SU-DHL-6 (cell line): ENCODE data around the gene FAM43A.

ENCODE experiments used
- H2AFZ ChIP-seq: fragments of 200-600 bp; sonication (generic); 2 replicates; pipeline ENCODE4 v1.6.1; 2014; ENCODE audit warnings: low read depth, mild to moderate bottlenecking, moderate library complexity, mixed read lengths, antibody characterized with exemption, low read length; ENCODE audit not compliant: severe bottlenecking
- H3F3A ChIP-seq: fragments of 200-600 bp; shearing (Covaris generic); 2 replicates; pipeline ENCODE4 v1.6.0; 2016; ENCODE audit warnings: antibody characterized with exemption, mild to moderate bottlenecking; ENCODE audit not compliant: insufficient read depth
- H3K27ac ChIP-seq: fragments of 200-600 bp; sonication (generic); 2 replicates; pipeline ENCODE4 v1.5.1; 2016; ENCODE audit warnings: low read depth, mild to moderate bottlenecking, low read length, moderate library complexity, mixed read lengths
- H3K27me3 ChIP-seq: fragments of 200-600 bp; sonication (generic), shearing (Covaris generic); 2 replicates; pipeline ENCODE4 v1.6.0; 2014; ENCODE audit warnings: mild to moderate bottlenecking, low read length
- H3K36me3 ChIP-seq: fragments of 200-600 bp; sonication (generic); 2 replicates; pipeline ENCODE4 v1.6.1; 2014; ENCODE audit warnings: mild to moderate bottlenecking, low read length, mixed read lengths
- H3K4me2 ChIP-seq: fragments of 300-600, 200-600 bp; shearing (Covaris generic), sonication (generic); 2 replicates; pipeline ENCODE4 v1.6.0; 2014; ENCODE audit warnings: low read length, low read depth, mild to moderate bottlenecking; ENCODE audit not compliant: poor library complexity, severe bottlenecking
- H3K4me3 ChIP-seq: fragments of 200-600 bp; sonication (generic); 2 replicates; pipeline ENCODE4 v1.5.1; 2014; ENCODE audit warnings: antibody characterized with exemption, low read length, mild to moderate bottlenecking, mixed read lengths; ENCODE audit not compliant: insufficient read depth, poor library complexity, severe bottlenecking
- H3K79me2 ChIP-seq: fragments of 200-600 bp; sonication (generic); 2 replicates; pipeline ENCODE4 v1.6.1; 2014; ENCODE audit warnings: mild to moderate bottlenecking, low read length, moderate library complexity; ENCODE audit not compliant: insufficient read depth
- H3K9ac ChIP-seq: fragments of 200-600 bp; sonication (generic); 2 replicates; pipeline ENCODE4 v1.7.0; 2014; ENCODE audit warnings: mild to moderate bottlenecking, low read length
- H3K9me2 ChIP-seq: fragments of 200-600 bp; sonication (generic); replicated peaks from 2 replicates; pipeline ENCODE4 v1.6.1; 2014; ENCODE audit warnings: low read length; ENCODE audit not compliant: insufficient read depth
- H3K9me3 ChIP-seq: fragments of 200-600 bp; sonication (generic); 2 replicates; pipeline ENCODE4 v1.6.1; 2014; ENCODE audit warnings: low read length, mixed read lengths; ENCODE audit not compliant: insufficient read depth
- H4K20me1 ChIP-seq: fragments of 200-600 bp; sonication (generic); 2 replicates; pipeline ENCODE4 v1.6.1; 2014; ENCODE audit warnings: low read depth, mild to moderate bottlenecking, antibody characterized with exemption, low read length, moderate library complexity, mixed read lengths
- EZH2phosphoT487 ChIP-seq: fragments of 200-600 bp; sonication (generic), shearing (Covaris generic); conservative IDR thresholded peaks from 2 replicates; pipeline ENCODE4 v1.6.1; 2018; ENCODE audit warnings: mild to moderate bottlenecking, antibody characterized with exemption, low read length, moderate library complexity, mixed read lengths
- TF ChIP-seq, protein P1 (sequence below): fragments of 200-600 bp; sonication (generic); IDR thresholded peaks from one replicate; pipeline ENCODE4 v1.5.1; 2017; ENCODE audit warnings: antibody characterized with exemption, mild to moderate bottlenecking, low read length, moderate library complexity; ENCODE audit not compliant: insufficient read depth, poor library complexity, severe bottlenecking

Gene FAM43A

DNA sequence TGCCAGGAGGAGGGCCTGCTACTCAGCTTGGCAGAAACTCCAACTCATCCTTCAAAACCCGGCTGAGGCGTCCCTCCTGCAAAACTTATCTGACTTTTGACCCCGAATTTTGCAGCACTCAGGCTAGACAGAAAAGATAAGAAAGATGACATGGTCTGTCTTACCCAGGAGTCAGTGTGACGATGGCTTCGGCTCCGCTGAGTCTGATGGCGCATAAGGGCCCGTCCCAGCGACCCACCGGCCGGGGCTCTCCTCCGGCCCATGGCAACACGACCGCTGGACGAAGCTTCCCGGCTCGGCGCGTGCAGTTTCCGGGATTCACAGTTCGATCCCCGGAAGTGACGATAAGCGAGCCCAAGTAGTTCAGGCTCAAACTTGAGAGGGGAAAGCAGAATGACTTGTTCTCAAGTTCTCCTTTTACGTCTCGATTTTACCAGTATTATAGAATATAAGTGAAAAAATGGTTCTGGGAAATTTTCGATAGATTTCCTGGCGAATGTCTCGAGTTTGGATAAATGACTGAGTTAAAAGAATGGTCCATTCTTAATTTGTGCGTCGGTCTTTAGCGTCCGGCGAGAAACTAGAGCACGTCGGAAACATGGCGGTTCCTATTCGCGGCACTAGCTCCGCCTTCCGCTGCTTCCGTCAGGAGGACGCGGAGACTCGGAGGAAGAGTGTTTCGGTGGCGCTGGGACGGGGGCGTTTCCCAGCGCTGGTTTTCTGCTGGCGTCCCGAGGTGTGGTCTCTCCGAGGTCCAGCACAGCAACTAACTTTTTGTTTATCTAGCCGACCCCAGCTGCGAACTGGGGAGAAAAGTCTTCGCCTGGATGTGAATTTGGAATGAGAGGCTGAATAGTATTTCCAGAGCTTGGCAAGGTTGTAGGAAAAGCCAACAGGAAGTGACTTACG lies 13.5 kb upstream of the FAM43A start, which contains the start of gene LSG1:
Gene LSG1, minus strand, starts transcription at position 292 of the 909 bp plus-strand sequence. Its CDS starts 29 bp downstream, at position 263.
- no peaks in the 10 kb centered on the region for H3K9me3 ChIP-seq
- H3K9ac ChIP-seq: peak within 1 kb of the TSS; percentile 79
- peak within 1 kb of the TSS; percentile 100 for H3K4me3 ChIP-seq
- H3K27ac ChIP-seq: peak within 1 kb of the TSS; percentile 68
- no peaks in the 10 kb centered on the region for H3F3A ChIP-seq
- peaks cover 37% of the 10 kb centered on the region for H3K79me2 ChIP-seq
- no peaks in the 10 kb centered on the region; the same call in 1 of the 2 replicates for H3K36me3 ChIP-seq
- peak within 1 kb of the TSS; percentile 92 for H2AFZ ChIP-seq
- H4K20me1 ChIP-seq: peaks cover 10% of the 10 kb centered on the region
- peak within 1 kb of the TSS; percentile 100 for H3K4me2 ChIP-seq
- no peaks in the 10 kb centered on the region for H3K27me3 ChIP-seq
- TF ChIP-seq EZH2phosphoT487: no peak
- TF ChIP-seq, protein P1, sequence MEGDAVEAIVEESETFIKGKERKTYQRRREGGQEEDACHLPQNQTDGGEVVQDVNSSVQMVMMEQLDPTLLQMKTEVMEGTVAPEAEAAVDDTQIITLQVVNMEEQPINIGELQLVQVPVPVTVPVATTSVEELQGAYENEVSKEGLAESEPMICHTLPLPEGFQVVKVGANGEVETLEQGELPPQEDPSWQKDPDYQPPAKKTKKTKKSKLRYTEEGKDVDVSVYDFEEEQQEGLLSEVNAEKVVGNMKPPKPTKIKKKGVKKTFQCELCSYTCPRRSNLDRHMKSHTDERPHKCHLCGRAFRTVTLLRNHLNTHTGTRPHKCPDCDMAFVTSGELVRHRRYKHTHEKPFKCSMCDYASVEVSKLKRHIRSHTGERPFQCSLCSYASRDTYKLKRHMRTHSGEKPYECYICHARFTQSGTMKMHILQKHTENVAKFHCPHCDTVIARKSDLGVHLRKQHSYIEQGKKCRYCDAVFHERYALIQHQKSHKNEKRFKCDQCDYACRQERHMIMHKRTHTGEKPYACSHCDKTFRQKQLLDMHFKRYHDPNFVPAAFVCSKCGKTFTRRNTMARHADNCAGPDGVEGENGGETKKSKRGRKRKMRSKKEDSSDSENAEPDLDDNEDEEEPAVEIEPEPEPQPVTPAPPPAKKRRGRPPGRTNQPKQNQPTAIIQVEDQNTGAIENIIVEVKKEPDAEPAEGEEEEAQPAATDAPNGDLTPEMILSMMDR: no peak
- no peaks in the 10 kb centered on the region for H3K9me2 ChIP-seq

DNA sequence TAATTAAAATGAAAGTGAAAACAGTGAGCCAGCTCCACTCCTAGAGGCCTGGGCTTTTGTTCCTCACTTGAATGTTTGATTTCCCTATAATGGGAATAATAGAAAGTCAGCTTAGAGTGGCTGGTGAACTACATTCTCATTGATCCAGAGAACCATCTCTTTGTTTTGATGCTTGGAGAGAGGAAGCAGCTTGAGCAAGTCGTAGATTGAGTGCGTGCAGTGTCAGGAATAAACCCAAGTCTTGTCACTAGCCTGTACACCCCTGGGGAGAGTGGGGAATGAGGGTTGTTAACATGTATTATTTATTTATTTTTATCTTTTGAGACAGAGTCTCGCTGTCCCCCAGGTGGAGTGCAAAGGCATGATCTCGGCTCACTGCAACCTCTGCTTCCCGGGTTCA lies 12.8 kb upstream of the FAM43A start:
- peaks cover 37% of the 10 kb centered on the region for H3K79me2 ChIP-seq
- H4K20me1 ChIP-seq: peaks cover 10% of the 10 kb centered on the region
- H3K36me3 ChIP-seq: no peaks in the 10 kb centered on the region; the same call in 1 of the 2 replicates
- no peaks in the 10 kb centered on the region for H3K9me2 ChIP-seq
- H3K9ac ChIP-seq: peak overlapping the region; percentile 79
- no peaks in the 10 kb centered on the region for H3K27me3 ChIP-seq
- peak overlapping the region; percentile 100 for H3K4me2 ChIP-seq
- TF ChIP-seq, protein P1: no peak
- no peak for TF ChIP-seq EZH2phosphoT487
- peak overlapping the region; percentile 100 for H3K4me3 ChIP-seq
- H3K27ac ChIP-seq: no peak overlapping the region
- no peaks in the 10 kb centered on the region for H3K9me3 ChIP-seq
- H3F3A ChIP-seq: no peaks in the 10 kb centered on the region
- peak overlapping the region; percentile 92 for H2AFZ ChIP-seq

DNA sequence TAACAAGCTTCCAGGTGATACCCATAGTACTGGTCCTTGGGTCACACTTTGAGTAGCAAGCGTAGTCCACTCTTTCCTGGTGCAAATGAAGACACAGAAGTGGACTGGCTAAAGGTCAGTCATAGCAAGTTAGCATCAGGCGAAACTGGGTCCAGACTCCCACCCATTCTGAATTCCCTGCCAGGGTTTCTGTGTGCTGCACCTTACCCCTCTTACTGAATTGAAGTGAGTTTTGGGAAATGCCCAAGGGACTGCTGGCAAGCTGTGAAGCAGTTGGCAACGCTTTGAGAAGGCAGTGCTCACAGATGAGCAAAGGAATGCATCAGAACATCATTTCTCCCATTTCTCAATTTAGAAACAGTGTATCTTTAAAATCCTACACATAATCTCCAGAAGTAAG lies 11.9 kb upstream of the FAM43A start:
- Histone ChIP-seq H3K9ac (no peak overlapping the region), H3K4me2 (no peak overlapping the region), H3K27me3 (no peaks in the 10 kb centered on the region), H3K79me2 (peaks cover 32% of the 10 kb centered on the region), H2AFZ (no peak overlapping the region), H3K27ac (no peak overlapping the region), H3F3A (no peaks in the 10 kb centered on the region), H4K20me1 (peaks cover 10% of the 10 kb centered on the region), H3K9me2 (no peaks in the 10 kb centered on the region), H3K9me3 (no peaks in the 10 kb centered on the region), H3K4me3 (no peak overlapping the region), H3K36me3 (no peaks in the 10 kb centered on the region)
- no peak for TF ChIP-seq EZH2phosphoT487
- TF ChIP-seq, protein P1: no peak
